HG03108 (cell line): ENCODE data around the gene SOWAHA.

ENCODE experiments used
- ATAC-seq: cut with Tn5 transposase; IDR thresholded peaks from one replicate; pipeline ENCODE4 v1.9.1; 2021; ENCODE audit warnings: moderate library complexity; ENCODE audit not compliant: unreplicated experiment

The SOWAHA gene

DNA sequence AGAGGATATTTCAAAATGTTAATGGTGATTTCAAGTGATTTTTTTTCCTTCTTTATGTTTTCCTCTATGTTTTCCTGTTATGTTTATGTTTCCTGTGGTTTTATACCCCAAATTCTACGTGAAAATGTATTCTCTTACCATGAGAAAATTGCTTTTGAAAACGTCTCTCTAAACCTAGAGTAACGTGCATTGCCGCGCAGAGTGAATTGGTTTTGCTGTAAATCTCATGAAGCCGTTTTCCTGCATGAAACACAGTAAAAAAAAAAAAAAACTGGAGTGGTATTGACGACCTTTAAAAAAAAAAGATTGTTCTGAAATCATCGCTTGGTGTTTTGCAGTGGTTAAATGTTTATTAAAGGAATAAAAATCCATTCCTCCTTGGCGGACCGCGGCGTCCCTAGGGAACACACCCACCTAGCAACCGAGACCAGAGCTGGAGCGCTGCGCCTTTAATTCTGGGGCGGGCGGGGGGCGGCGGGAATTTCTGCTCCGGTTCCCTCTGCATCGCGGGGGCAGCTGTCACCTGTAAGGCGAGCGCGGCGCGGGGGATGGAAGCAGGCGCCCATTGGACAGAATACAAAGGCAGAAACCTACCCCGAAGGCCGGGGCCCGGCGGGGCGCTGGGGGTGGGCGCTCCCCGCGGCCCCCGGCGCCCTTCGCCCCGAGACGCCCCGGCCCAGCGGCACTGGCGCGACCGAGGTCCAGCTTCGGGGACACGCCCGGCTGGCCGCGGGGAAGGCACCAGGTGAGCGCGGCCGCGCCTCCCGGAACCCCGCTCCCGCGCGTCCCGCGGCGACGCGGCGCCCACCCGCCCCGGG, at the start of gene SOWAHA:
Gene SOWAHA (plus strand): TSS at position 522 of the 818 bp plus-strand sequence. CDS start 320 bp downstream, outside the sequence.
- no peak for ATAC-seq

DNA sequence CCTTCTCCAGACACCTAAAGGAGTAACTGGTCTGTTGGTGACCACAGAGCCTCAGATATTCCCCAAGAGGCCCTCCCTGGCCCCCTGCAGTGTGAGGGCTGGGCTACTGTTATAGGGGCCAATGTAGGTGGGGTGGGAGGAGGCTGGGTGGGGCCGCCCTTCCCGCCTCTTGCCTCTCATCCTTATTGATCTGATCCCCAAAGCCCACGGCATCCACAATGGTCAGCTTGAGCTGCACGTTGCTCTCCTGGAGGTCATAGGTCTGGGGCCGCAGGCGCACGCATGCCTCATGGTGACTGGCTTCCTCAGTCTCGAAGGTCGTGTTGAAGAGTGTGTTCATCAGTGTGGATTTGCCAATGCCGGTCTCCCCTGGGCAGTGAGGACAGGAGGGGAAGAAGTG, 49.1 kb upstream of the SOWAHA start:
- ATAC-seq: no peak

DNA sequence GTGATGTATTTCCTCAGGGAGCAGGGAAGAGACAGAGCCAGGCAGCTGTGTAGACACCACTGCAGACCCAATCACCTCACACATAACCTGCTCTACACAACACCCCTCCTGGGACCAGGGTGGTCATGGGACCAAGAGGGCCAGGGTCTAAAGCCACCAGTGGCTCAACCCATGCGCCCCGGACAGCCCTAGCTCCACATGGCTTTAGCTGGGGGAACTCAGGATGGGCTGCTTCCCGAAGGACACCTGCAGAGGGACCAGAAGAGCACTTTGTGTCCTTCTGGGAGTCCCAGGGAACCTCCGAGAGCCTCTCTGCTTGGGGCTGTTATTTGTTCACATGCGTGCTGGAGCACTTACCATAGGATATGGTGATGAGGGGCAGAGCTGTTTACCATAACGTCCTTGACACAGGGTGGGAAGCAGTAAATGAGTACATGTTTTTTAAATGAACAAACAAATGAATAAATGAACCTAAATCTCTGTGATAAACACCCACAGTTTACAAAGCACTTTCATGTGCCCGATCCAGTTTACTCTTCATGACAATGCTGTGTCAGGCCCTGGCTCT, 48.3 kb upstream of the SOWAHA start:
- ATAC-seq: no peak

DNA sequence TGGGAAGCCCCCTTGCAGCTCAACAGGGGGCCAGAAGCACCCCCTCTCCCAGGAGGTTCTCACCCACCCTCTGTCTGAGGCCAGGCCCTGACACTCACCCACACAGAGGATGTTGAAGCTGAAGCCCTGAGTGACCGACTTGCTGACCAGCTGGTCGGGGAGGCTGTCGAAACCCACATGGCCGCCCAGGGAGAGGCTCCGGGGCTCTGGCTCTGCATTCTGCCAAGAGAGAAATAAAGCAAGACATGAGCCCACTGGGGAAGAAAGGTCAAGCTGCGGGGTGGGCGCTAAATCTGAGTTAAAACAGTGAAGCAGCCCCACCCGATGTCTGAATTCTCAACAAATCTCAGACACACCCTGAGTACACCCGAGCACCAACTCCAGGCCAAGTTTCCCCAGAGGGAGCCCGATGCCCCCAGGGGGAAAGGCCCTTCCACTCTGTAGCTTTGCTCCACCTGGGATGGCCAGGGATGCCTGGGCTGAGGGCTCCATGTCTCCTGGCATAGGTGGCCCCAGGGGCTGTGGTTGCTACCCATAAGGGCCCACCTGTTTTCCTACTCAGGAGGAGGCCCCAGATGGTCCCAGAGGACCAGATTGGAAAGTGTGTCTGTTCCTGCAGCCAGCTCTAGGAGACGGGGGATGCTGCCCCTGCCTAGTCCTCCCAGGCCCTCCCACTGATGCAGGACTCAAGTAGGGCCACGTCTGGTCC, 47.6 kb upstream of the SOWAHA start:
- ATAC-seq: no peak

DNA sequence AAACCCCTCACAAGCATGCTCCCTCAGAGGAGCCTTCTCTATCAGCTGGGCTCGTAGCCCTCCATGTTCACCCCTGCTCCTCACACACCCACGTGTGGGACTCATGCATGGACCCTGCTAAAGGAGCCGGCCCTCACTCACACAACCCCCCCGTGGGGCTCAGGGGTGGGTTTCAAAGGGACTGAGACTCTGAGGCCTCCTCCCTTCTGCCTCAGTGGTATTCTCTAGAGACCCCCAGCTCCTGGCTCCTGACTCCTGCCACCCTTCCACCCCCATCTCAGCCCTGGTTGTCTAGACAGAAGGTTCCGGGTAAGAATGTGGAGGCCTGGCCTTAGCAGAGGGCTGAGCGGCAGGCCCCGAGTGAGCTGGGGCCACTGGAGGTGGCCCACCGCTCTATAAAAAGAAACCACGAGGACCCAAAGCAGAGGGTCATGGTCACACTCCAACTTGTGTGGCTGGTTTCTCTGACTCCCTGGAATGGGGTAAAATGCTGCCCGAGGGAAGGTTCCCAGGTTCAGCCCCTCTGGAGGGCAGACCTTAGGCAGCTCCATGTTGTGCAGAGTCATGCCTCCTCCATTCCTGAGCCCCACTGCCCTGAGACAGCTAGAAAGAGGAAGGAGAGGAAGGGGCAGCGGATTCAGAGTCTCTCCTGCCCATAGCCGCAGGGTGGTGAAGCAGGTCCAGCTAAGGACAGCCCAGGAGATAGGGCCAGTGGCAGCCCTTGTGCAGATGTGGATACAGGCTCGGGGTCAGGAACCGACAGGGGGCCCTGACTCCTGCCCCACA, 46.9 kb upstream of the SOWAHA start:
- no peak for ATAC-seq

DNA sequence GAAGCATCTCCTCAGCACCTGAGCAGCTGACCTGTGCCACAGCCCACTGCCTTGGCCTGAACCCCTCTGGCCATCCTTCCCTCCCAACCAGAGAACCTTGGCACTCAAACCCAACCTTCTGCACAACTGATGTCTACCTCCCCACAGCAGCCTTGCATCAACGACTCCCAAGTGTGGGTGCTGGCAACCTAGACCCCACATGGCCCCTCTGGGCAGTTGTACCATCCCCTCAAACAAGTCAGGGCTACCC, 46.4 kb upstream of the SOWAHA start:
- no peak for ATAC-seq

DNA sequence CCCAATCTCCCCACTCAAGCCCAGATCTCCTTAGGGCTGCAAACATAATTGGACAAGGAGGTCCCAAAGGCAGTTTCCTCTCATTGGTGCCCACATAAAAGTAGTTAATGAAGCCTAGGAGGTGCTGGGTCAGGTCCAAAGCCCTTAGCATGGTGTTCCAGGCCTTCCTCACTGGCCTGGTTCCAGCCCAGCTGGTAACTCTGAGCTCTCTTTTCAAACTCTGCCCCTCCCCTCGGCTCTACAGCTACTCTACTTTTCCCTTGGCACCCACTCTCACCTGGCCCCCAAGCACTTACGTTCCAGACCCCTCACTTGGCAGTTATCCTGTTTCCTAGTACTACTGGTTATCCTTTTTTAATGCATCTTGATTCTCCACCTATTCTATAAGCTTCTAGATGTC, 46.0 kb upstream of the SOWAHA start:
- no peak for ATAC-seq

DNA sequence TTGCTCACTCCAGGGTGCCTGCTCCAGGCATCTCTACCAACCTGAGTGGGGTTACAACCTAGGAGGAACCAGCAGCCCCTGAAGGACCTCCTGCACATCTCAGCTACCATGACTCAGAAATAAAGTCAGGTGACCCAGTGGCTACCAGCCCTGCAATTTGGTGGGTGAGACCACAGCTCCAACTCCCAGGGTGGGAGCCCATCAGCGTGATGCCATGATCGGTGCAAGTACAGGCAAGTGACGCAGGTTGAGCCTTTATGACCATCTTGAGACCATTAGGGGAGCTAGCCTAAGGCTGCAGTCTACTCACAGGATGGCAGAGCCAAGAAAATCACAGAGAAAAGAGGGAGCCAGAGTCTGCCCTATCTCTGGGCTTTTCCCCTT, 44.6 kb upstream of the SOWAHA start:
- ATAC-seq: no peak

DNA sequence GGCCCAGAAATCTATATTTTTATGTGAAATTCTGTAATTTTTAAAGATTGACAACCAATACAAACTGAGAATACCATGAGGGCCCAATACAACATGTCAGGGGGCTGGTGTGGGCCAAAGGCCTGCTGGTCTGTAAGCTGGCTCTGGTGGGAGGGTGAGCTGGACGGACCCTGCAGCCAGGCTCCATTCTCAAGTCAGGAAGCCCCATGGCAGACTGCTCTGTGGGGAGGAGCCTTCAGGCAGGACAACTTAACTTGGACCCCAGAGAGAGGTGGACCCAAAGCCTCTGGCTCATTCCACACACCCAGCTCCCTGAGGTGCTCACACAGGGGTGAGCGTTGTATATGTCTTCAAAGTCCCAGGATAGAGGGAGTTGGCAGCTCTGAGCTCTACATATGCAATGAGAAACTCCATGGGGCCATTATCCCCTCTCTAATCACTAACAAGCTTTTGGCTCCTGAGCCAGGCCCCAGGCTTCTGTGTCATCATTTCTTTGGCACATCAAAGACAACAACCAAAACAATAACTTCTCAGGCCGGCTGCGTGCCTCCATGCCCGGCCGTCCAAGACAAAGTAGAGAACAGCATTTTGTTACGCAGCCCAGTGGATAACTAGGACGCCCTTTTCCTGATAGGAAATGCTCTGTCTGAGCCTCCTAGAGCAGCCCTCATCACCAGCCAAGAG, 42.5 kb upstream of the SOWAHA start:
- no peak for ATAC-seq

DNA sequence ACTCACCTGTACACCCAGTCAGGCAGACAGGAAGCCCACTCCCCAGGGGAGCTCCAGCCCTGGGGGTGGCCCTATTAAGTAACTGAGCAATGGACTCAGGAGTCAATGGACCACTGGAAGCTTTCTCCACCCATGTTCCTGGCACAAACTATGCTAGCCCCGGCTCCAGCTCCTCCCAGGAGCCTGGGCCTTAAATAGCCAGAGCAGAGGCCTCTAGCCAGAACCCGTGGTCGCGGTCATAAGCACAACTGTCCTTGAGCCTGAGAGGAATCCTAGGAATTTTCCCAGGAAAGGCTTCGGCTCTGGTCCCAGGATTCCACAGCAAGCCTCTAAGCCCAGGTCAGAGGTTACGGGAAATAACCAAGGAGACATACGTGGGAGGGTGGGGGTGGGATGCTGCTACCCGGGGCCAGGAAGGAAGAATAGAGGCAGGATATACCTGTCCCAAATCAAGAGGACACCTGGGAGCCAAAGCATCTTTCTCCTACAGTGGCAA, 41.6 kb upstream of the SOWAHA start:
- ATAC-seq: no peak

DNA sequence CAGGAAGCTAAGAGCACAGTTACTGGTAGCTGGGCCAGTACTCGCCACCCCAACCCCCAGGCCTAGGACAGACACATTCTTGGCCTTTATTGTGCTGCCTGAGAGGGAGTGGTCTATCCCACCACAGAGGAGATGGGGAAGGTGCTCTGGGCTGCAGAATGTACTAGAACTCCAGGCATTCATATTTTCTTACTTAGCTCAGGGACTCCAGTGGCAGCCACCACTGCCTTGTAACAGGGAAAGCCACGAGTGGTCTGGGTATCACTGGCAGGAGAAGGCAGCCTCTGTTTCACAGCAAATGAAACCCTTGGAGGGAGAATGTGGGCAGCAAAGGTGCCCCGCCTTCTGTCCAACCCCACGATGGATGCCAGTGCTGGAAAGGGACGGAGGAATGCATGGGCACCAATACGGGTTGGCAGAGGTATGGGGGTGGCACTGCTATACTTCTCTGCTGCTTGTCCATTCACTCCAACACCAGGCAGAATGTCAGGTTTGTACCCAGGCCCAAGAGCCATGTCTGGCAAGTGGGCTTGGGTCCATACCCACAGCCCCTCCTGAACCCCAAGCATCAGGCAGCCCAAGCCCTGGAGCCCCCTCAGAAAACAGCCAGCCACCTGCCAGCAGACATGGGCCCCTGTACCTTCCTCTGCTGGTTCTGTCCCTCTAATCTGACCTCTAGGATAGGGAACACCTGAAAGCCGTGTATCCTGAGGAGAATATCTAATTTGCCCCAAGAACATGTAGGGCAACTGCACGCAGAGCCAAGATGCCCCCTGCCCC, 40.6 kb upstream of the SOWAHA start:
- no peak for ATAC-seq

DNA sequence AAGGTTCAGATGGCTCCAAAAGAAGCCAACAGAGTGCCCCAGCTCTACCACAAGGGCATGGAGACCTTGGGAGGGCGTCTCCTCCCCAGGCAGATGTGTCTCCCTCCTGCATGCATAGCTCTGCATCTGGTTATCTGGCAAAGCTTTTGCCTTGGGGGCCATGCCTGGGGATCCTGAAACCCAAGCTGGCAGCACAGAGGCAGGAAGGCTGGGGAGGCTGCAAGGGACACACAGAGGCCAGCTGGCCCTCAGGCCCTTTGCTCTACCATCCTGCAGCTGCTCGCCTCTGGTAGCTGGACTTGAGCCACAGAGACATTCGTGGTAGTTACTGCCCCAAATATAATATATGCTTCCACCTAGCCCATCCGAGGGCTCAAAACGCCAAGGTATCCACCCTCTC, 40.0 kb upstream of the SOWAHA start:
- ATAC-seq: no peak

DNA sequence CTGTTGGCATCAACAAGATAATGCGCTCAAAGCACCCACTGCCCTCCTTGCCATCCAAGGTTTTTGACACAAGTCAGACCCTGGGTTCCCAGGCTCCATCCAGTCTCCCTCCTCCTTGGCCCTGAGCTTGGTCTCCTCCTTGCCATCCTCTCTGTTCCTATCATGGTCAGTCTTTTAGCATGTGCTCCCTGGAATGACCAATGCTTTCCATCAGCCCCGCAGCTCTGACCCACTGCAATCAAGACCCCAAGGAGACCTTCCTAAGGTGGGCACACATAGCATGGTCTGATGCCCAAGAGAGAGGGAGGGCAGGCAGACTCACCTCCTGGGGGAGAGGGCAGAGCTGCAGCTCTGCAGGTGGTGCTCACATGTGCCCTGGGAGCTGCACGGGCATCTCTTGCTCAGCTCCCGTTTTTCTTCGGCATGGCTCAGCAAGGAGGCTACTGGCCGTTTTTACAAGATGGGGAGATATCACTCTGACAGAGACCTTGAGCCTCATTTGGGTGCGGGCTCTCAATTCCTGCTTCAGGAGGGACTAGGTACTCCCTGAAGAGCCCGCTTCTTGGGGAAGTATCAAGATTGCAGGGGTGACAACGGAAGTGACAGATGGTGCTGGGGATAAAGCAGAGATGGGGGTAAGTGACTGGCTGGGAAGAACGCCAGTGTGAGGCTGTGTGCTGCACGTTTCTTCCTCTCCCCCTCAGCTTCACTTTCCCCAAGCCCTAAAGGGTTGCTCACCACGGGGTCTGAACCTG, 39.3 kb upstream of the SOWAHA start:
- ATAC-seq: no peak

DNA sequence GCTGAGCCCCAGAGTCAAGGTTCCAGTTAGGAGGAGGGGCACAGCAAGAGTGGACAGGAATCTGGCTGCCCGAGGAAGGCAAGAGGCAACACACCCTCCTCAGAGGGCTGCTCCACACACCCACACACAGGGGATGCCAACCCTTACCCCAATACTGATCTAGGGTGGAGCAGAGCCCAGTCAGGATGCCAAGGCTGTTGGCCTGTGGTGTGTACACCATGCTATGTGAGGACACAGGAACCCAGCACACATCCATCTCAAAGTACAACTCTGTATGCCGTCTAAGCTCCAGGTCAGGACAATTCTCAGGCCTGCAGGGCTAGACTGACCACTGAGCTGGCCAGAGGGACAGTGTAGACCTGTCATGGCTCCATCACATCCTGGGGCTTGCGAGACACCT, 38.7 kb upstream of the SOWAHA start:
- no peak for ATAC-seq

DNA sequence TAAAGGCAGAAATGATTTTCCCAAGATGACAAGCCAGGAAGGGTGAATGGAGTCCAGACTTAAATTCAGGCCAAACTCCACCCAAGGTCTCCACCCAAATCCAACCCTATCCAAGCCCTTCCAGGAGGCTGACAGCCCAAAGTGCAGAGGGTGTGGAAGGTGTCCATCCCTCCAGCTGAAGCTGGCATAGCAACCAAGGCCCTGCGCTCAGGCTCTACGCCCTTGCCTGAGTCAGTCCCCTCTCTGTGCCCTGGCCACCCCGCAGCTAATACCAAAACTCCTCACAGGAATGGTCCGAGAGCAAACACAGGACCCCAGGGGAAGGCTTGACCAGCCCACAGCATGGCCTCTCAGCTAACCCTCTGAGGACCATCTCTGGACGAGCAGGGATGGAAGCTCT, 38.2 kb upstream of the SOWAHA start:
- ATAC-seq: no peak

DNA sequence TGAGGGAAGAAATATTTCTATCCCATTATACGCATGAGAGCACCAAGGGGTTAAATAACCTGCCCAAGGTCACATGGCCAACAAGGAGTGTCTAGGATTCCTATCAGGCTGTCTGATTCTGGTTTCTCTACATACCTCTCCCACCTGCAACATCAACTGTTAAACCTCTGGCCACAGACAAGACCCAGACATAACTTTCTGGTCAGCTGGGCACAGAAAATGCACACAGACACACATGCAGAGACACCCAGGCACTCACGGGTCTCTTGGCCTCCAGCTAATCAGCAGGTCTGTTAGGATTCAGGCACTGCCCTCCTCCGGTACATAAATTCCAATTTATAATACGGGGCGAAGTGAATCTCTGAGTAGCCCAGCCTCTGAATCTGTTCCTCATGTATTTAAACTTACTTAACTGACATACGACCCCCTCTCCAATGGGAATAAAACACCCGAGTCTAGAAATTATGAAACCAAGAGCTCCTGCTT, 37.6 kb upstream of the SOWAHA start:
- no peak for ATAC-seq

DNA sequence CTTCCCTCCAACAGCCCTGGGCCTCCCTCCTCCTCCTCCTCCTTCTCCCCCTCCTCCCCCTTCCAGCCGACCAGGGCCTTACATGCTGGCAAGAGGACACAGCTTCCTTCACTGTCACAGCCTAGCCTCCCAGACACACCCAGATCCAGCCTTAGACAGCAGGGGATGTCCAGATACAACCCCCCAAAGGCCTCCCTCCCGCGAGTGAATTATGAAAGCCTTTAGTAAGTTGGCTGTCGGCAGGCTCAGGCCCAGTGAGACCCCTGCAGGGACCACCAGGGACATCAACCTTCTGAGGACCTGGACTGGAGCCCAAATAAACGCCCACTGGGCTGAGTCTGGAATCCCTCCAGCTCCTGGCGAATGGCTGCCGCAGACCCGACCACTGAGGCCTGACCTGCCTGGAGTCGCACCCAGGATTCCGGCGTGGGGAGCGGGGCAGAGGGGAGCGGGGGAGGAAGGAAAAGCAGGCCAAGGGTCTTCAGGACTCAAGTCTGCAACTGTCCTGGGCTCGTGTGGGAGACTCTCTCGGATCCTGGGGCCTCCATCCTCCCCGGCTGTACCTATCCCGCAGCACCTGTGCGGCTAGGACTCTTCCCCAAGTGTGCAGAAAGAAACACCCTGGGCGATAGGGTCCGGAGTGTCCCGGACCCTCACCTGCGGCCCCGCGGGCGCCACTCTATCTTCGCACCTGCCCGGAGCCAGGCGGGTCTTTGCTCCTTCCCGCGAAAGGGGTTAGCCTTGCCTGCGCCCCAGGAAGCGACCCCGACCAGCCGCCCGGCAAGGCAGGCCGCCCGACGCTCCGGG, 36.8 kb upstream of the SOWAHA start:
- ATAC-seq: peak; percentile 14

DNA sequence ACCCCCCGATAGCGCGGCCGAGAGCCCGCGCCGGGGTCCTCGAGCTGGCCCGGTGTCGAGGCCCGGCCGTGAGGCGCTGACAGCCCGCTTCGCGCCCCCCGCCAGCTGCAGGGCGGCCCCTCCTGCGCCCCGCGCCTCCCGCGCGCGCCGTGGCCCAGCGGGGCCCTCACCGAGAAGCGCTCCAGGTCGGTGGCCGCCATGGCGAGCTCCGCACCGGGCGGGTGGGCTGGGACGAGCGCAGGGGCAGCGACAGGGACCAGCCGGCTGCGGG, 36.2 kb upstream of the SOWAHA start:
- peak; percentile 11 for ATAC-seq
